ENCODE data around the gene FAM13C.

The FAM13C gene

GRCh38 chr10:59360605-59361405, 1.5 kb downstream of the FAM13C start:
- no peak for DNase-seq

- no peak for DNase-seq
Observed at GRCh38 chr10:59358576-59358975, 3.8 kb downstream of the FAM13C start.

GRCh38 chr10:59354434-59354833, 7.9 kb downstream of the FAM13C start:
- no peak for DNase-seq

- no peak for DNase-seq
Observed at GRCh38 chr10:59350558-59350957, 11.8 kb downstream of the FAM13C start.

- no peak for DNase-seq
Observed at GRCh38 chr10:59346321-59346720, 16.0 kb downstream of the FAM13C start.

GRCh38 chr10:59342723-59343122, 19.6 kb downstream of the FAM13C start:
- no peak for DNase-seq

GRCh38 chr10:59342000-59342399, 20.3 kb downstream of the FAM13C start:
- no peak for DNase-seq

GRCh38 chr10:59340285-59340684, 22.1 kb downstream of the FAM13C start:
- no peak for DNase-seq

GRCh38 chr10:59339351-59339750, 23.0 kb downstream of the FAM13C start:
- DNase-seq, result no peak

GRCh38 chr10:59337201-59337652, 25.1 kb downstream of the FAM13C start:
- no peak for DNase-seq

GRCh38 chr10:59336632-59337031, 25.7 kb downstream of the FAM13C start:
- no peak for DNase-seq

- no peak for DNase-seq
Observed at GRCh38 chr10:59335497-59335896, 26.9 kb downstream of the FAM13C start.

- DNase-seq, result no peak
Observed at GRCh38 chr10:59333701-59334100, 28.6 kb downstream of the FAM13C start.

GRCh38 chr10:59332581-59332980, 29.8 kb downstream of the FAM13C start:
- DNase-seq, result no peak

GRCh38 chr10:59331661-59332060, 30.7 kb downstream of the FAM13C start:
- DNase-seq, result no peak

- DNase-seq, result no peak
Observed at GRCh38 chr10:59325116-59325515, 37.2 kb downstream of the FAM13C start.

GRCh38 chr10:59324597-59324996, 37.8 kb downstream of the FAM13C start:
- DNase-seq, result no peak

- no peak for DNase-seq
Observed at GRCh38 chr10:59323831-59324401, 38.4 kb downstream of the FAM13C start.

- DNase-seq, result no peak
Observed at GRCh38 chr10:59323036-59323459, 39.3 kb downstream of the FAM13C start.

GRCh38 chr10:59322131-59322530, 40.2 kb downstream of the FAM13C start:
- DNase-seq, result no peak

GRCh38 chr10:59320355-59320754, 42.0 kb downstream of the FAM13C start:
- no peak for DNase-seq

- DNase-seq, result no peak
Observed at GRCh38 chr10:59319854-59320253, 42.5 kb downstream of the FAM13C start.

- no peak for DNase-seq
Observed at GRCh38 chr10:59317066-59317465, 45.3 kb downstream of the FAM13C start.

GRCh38 chr10:59315465-59315864, 46.9 kb downstream of the FAM13C start:
- DNase-seq, result no peak

GRCh38 chr10:59314268-59314667, 48.1 kb downstream of the FAM13C start:
- DNase-seq, result no peak
